Measurements from ENCODE around the gene RNF223.

RNF223 gene

DNA sequence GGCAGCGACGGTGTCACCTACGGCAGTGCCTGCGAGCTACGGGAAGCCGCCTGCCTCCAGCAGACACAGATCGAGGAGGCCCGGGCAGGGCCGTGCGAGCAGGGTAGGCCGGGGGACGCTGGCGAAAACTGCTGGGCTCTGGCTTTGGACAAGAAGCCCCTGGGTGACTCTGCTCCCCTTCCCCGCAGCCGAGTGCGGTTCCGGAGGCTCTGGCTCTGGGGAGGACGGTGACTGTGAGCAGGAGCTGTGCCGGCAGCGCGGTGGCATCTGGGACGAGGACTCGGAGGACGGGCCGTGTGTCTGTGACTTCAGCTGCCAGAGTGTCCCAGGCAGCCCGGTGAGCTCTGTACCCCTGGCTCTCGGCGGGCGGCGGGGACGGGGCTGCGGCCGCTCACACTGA lies 30.2 kb downstream of the RNF223 start:
- Histone ChIP-seq H3K4me1 (ENCODE audit: insufficient read depth, low read length, severe bottlenecking) (no peaks in the 10 kb centered on the region), H3K9me2 (ENCODE audit: low read depth, low read length) (no peaks in the 10 kb centered on the region), H3K36me3 (ENCODE audit: insufficient read depth, low read length) (no peaks in the 10 kb centered on the region), H3F3A (ENCODE audit: insufficient read depth, low read length) (no peaks in the 10 kb centered on the region), H3K79me2 (ENCODE audit: insufficient read depth, low read length) (no peaks in the 10 kb centered on the region), H4K20me1 (ENCODE audit: insufficient read depth, low read length) (no peaks in the 10 kb centered on the region), H3K4me3 (ENCODE audit: low read depth, low read length, poor library complexity, severe bottlenecking) (no peak overlapping the region), H3K27ac (ENCODE audit: low read depth, low read length, poor library complexity, severe bottlenecking) (no peak overlapping the region), H3K4me2 (ENCODE audit: low read length) (no peak overlapping the region), H3K9ac (ENCODE audit: low read length) (no peak overlapping the region), H2AFZ (ENCODE audit: low read length) (no peak overlapping the region), H3K9me3 (ENCODE audit: low read length) (no peaks in the 10 kb centered on the region), H3K27me3 (ENCODE audit: insufficient read depth, low read length) (no peaks in the 10 kb centered on the region)
- TF ChIP-seq, protein P1, sequence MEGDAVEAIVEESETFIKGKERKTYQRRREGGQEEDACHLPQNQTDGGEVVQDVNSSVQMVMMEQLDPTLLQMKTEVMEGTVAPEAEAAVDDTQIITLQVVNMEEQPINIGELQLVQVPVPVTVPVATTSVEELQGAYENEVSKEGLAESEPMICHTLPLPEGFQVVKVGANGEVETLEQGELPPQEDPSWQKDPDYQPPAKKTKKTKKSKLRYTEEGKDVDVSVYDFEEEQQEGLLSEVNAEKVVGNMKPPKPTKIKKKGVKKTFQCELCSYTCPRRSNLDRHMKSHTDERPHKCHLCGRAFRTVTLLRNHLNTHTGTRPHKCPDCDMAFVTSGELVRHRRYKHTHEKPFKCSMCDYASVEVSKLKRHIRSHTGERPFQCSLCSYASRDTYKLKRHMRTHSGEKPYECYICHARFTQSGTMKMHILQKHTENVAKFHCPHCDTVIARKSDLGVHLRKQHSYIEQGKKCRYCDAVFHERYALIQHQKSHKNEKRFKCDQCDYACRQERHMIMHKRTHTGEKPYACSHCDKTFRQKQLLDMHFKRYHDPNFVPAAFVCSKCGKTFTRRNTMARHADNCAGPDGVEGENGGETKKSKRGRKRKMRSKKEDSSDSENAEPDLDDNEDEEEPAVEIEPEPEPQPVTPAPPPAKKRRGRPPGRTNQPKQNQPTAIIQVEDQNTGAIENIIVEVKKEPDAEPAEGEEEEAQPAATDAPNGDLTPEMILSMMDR (IDR thresholded peaks at IDR 0.05; ENCODE audit: low read length), result no peak
- TF ChIP-seq EZH2 (IDR thresholded peaks at IDR 0.05; ENCODE audit: borderline replicate concordance, low read length), result no peak

DNA sequence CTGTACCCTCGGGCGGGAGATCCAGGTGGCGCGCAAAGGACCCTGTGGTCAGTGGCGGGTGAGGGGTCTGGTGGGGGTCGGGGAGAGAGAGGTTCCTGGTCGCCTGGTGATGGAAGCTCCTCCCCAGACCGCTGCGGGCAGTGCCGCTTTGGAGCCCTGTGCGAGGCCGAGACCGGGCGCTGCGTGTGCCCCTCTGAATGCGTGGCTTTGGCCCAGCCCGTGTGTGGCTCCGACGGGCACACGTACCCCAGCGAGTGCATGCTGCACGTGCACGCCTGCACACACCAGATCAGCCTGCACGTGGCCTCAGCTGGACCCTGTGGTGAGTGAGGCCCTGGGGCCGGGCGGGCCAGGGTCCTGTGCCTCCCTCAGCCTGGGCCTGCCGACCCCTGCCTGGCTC lies 30.7 kb downstream of the RNF223 start:
- no peaks in the 10 kb centered on the region for H3K27me3 ChIP-seq (ENCODE audit: insufficient read depth, low read length)
- H4K20me1 ChIP-seq (ENCODE audit: insufficient read depth, low read length), result no peaks in the 10 kb centered on the region
- H3K36me3 ChIP-seq (ENCODE audit: insufficient read depth, low read length), result no peaks in the 10 kb centered on the region

DNA sequence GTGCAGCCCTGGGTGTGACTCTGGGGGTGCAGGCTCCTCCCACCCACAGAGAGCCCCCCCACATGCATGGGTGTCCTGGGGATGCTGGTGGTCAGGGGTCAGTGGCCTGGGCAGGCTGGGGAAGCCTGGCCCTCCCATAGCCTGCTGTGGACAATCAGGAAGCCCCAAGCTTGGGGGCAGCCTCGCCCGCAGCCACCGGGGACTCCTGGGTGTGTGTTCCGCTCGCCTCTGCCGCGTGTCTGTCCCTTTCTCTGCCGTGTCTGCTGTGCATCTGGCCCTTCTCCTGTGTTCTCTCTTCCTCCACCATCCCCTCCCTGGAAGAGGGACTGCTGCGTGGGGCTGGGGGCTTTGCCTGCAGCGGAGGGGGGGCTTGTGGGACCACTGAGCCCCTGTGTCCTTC lies 31.3 kb downstream of the RNF223 start:
- H3K36me3 ChIP-seq (ENCODE audit: insufficient read depth, low read length), result no peaks in the 10 kb centered on the region
- H3F3A ChIP-seq (ENCODE audit: insufficient read depth, low read length), result no peaks in the 10 kb centered on the region
- H3K4me2 ChIP-seq (ENCODE audit: low read length), result no peak overlapping the region
- no peak overlapping the region for H3K9ac ChIP-seq (ENCODE audit: low read length)
- H3K4me3 ChIP-seq (ENCODE audit: low read depth, low read length, poor library complexity, severe bottlenecking), result no peak overlapping the region
- no peak for TF ChIP-seq EZH2 (IDR thresholded peaks at IDR 0.05; ENCODE audit: borderline replicate concordance, low read length)
- TF ChIP-seq, protein P1 (IDR thresholded peaks at IDR 0.05; ENCODE audit: low read length), result no peak
- no peaks in the 10 kb centered on the region for H3K9me2 ChIP-seq (ENCODE audit: low read depth, low read length)
- H2AFZ ChIP-seq (ENCODE audit: low read length), result no peak overlapping the region
- H4K20me1 ChIP-seq (ENCODE audit: insufficient read depth, low read length), result no peaks in the 10 kb centered on the region
- H3K9me3 ChIP-seq (ENCODE audit: low read length), result no peaks in the 10 kb centered on the region
- no peaks in the 10 kb centered on the region for H3K27me3 ChIP-seq (ENCODE audit: insufficient read depth, low read length)
- no peaks in the 10 kb centered on the region for H3K4me1 ChIP-seq (ENCODE audit: insufficient read depth, low read length, severe bottlenecking)
- no peak overlapping the region for H3K27ac ChIP-seq (ENCODE audit: low read depth, low read length, poor library complexity, severe bottlenecking)
- no peaks in the 10 kb centered on the region for H3K79me2 ChIP-seq (ENCODE audit: insufficient read depth, low read length)

More for the DNA sequence above, 30.7 kb downstream of the RNF223 start:
- Histone ChIP-seq H3K9ac (ENCODE audit: low read length) (no peak overlapping the region), H3F3A (ENCODE audit: insufficient read depth, low read length) (no peaks in the 10 kb centered on the region), H3K4me2 (ENCODE audit: low read length) (no peak overlapping the region), H3K4me1 (ENCODE audit: insufficient read depth, low read length, severe bottlenecking) (no peaks in the 10 kb centered on the region), H3K4me3 (ENCODE audit: low read depth, low read length, poor library complexity, severe bottlenecking) (no peak overlapping the region), H3K9me3 (ENCODE audit: low read length) (no peaks in the 10 kb centered on the region), H2AFZ (ENCODE audit: low read length) (no peak overlapping the region), H3K79me2 (ENCODE audit: insufficient read depth, low read length) (no peaks in the 10 kb centered on the region), H3K27ac (ENCODE audit: low read depth, low read length, poor library complexity, severe bottlenecking) (no peak overlapping the region), H3K9me2 (ENCODE audit: low read depth, low read length) (no peaks in the 10 kb centered on the region)
- no peak for TF ChIP-seq EZH2 (IDR thresholded peaks at IDR 0.05; ENCODE audit: borderline replicate concordance, low read length)
- TF ChIP-seq, protein P1 (IDR thresholded peaks at IDR 0.05; ENCODE audit: low read length), result no peak

Measured in OCI-LY1 (cell line).